ENCODE data around the gene STRADA. TPM values are rescaled to one million over a fixed set of nuclear protein-coding genes. Genes with fewer than 3 reads are reported as not detected.

The STRADA gene
- total RNA-seq, 1 donor from 2014 or later: 19.7 TPM

- DNase-seq (ENCODE audit: low read depth, low spot score): no peak
These were observed 39.5 kb downstream of the STRADA start for GRCh38 chr17:63701868-63702720.

GRCh38 chr17:63701456-63701820, 40.2 kb downstream of the STRADA start:
- DNase-seq (ENCODE audit: low read depth, low spot score): no peak

- DNase-seq (ENCODE audit: low read depth, low spot score): no peak
These were observed 40.8 kb downstream of the STRADA start for GRCh38 chr17:63700528-63701455.

GRCh38 chr17:63699638-63700527, 41.7 kb downstream of the STRADA start, which contains the start of gene LIMD2:
LIMD2 (minus strand) TSS chr17:63700125; CDS start chr17:63699298, 827 bp downstream.
- no peak for DNase-seq (ENCODE audit: low read depth, low spot score)

- no peak for DNase-seq (ENCODE audit: low read depth, low spot score)
These were observed 42.5 kb downstream of the STRADA start for GRCh38 chr17:63698886-63699637.

- no peak for DNase-seq (ENCODE audit: low read depth, low spot score)
These were observed 43.2 kb downstream of the STRADA start for GRCh38 chr17:63698381-63698885.

- no peak for DNase-seq (ENCODE audit: low read depth, low spot score)
These were observed 44.0 kb downstream of the STRADA start for GRCh38 chr17:63697341-63698286.

GRCh38 chr17:63696381-63696961, 45.1 kb downstream of the STRADA start:
- DNase-seq (ENCODE audit: low read depth, low spot score): no peak

- no peak for DNase-seq (ENCODE audit: low read depth, low spot score)
These were observed 45.7 kb downstream of the STRADA start for GRCh38 chr17:63695889-63696288.

GRCh38 chr17:63694950-63695773, 46.4 kb downstream of the STRADA start:
- DNase-seq (ENCODE audit: low read depth, low spot score): no peak

- DNase-seq (ENCODE audit: low read depth, low spot score): no peak
These were observed 47.2 kb downstream of the STRADA start for GRCh38 chr17:63694229-63694949.

- DNase-seq (ENCODE audit: low read depth, low spot score): no peak
These were observed 48.0 kb downstream of the STRADA start for GRCh38 chr17:63693411-63694113.

GRCh38 chr17:63692195-63692816, 49.3 kb downstream of the STRADA start:
- no peak for DNase-seq (ENCODE audit: low read depth, low spot score)

- no peak for DNase-seq (ENCODE audit: low read depth, low spot score)
These were observed 52.1 kb downstream of the STRADA start for GRCh38 chr17:63689479-63689878.

- DNase-seq (ENCODE audit: low read depth, low spot score): no peak
These were observed 53.1 kb downstream of the STRADA start for GRCh38 chr17:63688396-63689020.
